GM19099 (cell line): ENCODE measurements around the gene BRD7.

Experiments used
- POLR2A ChIP-seq: IDR thresholded peaks from 3 replicates; pipeline ENCODE4 v1.6.1; 2011; ENCODE audit warnings: low read depth; ENCODE audit not compliant: insufficient read length; ENCODE audit errors: extremely low read depth

Gene BRD7

DNA sequence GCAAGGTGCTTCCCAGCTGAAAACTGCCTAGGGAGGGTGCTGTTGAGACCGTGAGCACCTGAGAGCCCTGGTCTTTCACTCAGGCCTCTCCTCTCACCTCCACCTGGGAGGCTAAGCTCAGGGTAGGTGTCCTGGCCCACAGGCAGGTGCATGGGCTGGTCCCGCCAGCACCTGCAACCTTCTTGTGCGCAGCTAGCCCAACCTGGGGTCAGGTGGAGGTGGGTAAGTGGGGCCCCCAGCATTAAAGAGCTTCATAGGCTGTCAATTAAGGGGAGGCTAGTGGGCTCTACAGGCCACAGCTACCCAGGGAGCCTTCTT is 93.7 kb downstream of the BRD7 start:
- peak; percentile 6 for TF ChIP-seq POLR2A

DNA sequence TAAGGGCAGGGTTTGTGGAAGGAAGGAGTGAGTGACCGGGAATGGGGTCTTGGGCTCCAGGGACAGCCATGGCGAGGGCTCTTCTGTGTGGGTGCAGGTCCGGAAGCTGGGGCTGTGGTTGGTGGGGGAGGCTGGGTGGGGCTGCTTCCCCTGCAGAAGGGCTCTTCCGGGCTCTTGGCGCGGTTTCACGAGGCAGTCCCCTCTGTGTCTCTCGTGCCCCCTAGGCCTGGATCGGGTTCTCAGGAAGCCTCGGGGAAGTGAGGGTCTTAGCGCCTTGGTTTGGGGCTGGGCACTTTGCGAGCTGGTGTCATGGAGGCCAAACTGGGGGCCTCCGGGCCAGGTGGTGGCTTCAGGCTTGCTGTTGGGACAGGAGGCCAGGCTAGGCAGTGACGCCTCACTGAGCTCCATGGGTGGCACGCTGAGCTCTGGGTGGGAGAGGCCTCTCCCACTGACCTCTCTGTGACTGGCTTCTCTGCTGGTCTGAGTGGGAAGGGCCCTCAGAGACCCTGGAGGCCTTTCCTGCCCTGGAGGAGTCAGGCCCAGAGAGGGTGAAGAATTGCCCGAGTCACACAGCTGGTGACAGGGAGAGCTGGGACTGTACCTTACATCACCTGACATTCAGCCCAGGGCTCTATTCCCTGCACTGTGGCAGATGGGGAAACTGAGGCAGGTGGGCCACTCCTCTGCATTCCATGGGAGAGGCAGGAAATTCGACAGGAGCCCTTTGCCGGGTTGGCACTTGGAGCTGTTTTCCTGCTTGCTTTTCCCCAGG is 94.3 kb downstream of the BRD7 start:
- TF ChIP-seq POLR2A: peak; percentile 60

DNA sequence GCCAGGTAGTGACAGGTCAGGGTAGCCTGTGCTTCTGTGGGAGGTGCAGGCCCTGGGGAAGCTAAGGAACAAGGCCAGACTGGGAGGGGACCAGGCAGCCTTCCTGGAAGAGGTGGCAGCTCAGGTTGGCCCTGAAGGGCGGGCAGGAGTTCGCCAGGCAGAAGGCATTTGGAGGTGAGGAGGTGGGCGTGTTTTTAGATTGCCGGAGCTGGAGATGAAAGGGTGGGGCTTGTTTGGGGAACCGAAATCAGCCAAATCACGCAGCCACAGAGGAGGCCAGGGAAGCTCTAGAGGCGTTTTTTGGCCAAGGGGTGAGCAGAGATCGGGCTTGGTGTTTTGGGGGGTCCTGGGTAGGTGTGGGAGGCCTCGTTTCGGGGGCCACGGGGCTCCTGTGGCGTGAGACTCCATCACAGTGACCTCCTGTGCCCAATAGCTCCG is 94.9 kb downstream of the BRD7 start:
- peak; percentile 76 for TF ChIP-seq POLR2A

DNA sequence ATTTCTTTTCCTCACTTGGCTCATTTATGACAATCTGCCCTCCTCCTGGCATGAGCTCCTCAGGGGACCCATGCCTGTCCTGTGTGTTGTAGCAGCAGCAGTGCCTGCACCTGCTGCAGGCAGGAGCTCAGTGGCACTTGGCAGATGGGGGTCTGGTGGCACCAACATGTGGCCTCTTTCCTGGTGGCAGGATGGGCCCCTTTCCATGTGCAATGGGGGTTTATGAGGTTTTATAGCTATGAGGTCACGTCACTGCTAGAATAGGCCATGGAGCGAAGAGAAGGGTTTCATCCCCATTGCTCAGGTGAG is 95.5 kb downstream of the BRD7 start:
- TF ChIP-seq POLR2A: no peak

DNA sequence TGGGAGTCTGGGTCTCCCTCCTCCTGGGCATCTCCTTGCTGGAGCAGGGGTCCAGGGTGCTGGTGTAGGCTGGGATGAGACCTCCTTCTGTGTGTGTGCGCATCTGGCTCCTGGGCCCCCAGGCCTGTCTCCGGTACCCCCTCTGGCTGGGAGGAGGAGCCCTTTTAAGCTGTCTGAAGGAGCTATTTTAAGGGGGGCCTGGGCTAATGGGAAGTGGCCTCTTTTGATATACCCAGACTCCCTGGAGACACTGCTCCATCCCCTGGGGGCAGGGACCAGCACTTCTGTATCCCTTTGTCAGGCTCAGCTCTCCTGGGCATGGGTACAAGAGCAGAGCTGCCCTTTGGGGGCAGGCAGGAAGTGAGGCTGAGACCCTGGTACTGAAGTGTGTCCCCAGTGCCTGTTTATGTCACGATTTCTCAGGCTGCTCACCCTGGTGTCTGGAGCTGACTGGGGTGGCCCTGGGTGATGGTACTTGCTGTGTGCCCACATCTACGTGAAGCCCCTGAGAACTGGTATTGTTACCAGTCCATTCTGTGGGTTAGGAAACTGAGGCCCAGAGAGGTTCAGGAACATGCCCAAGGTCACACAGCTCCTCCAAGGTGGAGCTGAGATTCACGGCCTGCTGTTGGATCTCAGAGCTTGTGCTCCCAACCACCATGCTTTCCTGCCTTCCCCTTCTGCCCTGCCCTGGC is 96.0 kb downstream of the BRD7 start:
- TF ChIP-seq POLR2A: no peak

DNA sequence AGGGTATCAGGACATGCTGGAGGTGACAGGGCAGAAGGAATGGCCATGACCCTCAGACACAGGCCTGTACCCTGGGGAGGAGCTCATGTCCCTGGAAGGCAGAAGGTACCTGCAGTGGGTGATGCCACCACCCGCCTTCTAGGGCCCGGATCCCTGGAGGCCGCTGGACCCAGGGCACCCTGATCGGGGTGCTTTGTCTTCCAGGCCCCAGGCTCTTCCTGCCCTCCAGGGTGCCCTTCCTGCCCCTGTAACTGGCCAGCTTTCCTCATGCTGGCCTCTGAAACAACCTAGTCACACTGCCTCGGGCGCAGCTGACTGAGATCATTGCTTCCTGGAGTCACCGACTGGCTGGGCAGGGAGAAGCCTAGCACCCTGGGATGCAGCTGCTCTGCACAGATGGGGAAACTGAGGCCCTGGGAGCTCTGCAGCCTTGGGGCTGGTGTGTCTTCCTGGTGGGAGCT is 96.6 kb downstream of the BRD7 start:
- no peak for TF ChIP-seq POLR2A

DNA sequence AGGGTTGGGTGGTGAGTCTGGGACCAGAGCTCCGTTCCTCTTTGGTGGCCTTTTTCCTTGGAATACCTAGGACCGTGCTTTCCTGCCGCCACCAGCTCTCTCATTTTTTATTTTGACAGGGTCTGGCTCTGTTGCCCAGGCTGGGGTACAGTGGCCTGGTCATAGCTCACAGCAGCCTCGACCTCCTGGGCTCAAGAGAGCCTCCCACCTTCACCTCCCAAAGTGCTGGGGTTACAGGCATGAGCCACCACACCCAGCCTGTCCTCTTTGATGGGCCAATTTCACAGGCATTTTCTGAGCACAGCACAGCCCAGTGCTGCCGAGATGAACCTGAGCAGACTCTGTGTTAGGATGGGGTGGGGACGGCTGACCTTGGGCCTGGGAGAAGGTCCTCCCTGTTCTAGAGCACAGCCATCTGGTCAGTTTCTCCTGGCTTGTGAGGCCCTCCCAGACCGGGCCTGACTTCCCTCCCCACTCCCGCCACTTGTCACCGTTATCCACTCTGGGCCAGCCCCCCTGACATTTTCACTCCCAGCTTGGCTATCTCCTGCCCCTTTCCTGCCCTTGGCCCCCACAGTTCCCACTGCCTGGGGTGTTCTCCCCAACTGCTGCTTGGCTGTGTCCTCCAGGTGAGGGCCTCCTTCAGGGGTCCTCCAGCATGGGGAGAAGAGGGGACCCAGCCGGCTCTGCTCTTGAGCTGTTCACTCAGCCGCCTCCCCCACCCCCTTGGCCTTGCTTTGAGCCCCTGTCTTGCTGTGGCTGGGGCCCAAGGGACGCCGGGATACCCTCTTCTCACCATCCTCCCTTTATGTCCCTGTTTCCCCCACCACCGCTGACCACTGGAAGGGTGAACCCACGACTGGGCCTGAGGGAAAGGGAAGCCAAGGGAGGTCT is 97.4 kb downstream of the BRD7 start:
- TF ChIP-seq POLR2A: no peak

DNA sequence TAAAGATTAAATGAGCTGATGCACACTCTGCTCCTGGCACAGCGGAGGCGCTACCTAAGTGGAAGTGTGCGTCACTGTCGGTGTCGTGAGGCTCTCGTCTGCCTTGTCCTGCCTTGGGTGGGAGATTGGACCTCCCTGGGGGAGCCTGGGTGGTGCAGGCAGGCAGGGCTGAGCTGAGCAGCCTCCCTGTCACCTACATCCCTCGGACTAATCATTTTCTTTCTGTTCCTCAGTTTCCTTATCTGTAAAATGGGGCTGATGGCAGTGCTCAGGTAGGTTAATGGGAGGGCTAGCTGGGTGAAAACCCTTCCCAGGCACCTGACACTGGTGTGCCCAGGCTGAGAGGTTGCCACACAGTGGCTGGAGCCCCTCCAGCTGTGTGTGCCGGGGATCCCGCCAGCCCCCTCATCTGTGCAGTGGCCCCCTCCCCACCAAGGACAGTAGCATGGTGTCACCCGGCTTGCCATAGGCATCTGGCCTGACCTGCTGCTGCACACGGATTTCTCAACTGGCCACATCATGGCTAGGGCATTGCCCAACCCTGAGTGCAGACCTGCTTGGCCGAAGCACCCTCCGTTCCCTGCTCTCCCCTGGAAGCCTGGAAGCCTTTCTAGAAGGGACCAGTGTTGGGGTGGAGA is 98.2 kb downstream of the BRD7 start:
- no peak for TF ChIP-seq POLR2A

DNA sequence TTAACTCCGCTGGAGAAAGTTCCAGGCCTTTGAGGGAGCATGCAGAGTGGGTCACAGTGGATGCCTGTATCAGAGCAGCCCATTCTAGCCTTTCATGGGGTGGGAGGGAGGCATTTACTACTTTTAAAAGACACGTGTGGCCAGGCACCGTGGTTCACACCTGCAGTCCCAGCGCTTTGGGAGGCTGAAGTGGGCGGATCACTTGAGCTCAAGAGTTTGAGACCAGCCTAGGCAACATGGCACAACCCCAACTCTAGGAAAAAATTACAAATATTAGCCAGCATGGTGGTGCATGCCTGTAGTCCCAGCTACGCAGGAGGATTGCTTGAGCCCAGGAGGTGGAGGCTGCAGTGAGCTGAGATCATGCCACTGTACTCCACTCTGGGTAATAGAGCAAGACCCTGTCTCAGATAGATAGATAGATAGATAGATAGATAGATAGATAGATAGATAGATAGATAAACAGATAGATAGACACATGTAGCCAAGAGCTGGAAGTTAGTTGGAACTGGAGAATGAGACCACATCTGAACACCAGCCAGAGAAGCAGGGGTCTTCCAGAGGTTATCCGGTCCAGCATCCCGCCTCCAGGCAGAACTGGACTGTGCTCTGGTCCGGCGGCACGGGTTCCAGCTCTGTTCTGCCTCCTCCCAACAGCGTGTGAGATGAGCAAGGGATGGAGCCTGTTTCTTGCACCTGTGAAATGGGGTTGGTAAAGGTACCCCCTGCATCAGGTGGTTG is 98.8 kb downstream of the BRD7 start:
- no peak for TF ChIP-seq POLR2A

DNA sequence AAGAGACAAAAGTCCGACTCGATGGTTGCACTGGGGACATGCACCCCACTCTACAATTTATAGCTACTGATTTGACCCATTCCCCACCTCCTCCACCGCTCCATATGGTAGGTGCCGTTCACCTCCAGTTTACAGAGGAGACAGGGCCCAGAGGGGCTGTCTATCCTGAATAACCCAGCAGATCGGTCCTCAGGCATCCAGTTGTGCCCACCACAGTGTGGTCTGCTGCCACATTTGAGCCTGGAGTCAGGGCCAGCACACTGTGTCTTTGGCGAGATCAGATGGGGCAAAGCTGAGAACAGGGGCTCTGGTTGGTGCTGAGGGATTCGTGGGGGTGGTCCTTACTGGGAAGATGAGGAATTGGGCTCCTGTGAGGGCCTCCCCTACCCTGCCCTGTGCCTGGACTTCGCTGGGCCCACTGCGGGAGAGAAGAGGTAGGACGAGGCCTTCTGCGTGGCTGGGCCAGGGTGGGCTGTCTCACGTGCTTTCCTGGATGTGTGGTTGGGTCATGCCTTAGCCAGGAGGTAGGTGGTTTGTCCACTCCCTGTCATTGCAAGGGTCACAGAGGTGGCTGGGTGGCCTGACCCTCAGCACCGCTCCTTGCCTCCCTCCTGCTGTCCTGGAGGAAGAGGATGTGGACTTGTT is 99.6 kb downstream of the BRD7 start:
- TF ChIP-seq POLR2A: no peak

DNA sequence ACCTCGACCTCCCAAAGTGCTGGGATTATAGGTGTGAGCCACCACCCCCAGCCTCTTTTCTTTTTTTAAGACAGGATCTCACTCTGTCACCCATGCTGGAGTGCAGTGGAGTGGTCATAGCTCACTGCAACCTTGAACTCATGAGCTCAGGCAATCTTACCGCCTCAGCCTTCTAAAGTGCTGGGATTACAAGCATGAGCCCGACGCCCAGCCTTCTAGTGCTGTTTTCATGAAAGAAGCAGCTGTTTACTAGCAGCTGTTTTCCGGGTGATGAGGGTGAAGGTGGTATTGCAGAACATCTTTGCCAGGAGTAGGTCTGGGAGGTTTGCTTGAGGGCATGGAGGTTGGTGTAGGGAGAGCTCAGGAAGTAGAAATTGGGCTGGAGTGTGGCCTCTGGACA is 100.4 kb downstream of the BRD7 start:
- TF ChIP-seq POLR2A: no peak

DNA sequence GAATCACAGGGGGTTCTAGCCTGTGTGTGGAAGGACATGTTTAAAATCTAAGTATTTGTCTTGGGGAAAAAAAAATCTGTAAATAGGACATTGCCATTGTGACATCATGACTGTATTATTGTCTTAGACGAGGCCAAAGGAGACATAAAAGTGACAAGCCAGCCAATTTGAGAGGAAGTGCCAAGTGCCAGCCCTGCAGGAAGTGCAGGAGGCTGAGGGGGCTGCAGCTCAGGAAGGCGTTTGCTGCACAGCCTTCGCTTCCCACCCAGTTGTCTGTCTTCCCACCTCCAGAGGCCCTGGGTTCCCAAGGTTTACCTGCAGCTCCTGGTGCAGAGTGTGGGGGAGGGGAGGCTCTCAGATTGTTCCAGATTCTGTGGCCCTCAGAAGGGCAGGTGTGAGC is 101.1 kb downstream of the BRD7 start:
- TF ChIP-seq POLR2A: no peak

DNA sequence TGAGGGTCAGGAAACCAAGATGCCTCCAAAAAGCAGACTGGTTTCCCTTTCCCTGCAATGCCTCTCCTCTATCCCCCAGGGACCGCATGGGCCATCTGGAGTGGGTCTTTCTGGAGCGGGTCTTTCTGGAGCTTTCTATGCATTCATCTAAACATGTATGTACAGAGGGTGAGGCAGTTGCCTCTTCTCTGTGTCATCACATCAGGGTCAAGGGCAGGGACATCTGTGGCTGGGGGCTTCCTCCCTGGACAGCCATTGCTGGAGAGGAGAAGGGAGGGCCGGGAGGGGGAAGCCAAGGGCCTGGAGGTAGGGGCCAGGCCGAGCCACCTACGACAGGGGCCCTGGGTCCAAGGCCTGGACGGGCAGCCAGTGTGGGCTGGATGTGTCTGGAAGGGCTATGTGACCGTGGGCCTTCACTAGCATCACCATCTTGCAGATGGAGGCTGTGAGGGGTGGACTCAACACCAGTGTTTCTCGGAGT is 101.6 kb downstream of the BRD7 start:
- no peak for TF ChIP-seq POLR2A
